SU-DHL-6 (cell line): ENCODE results near the gene TMEM120A.

Experiments used
- H2AFZ ChIP-seq: fragments of 200-600 bp; sonication (generic); 2 replicates; pipeline ENCODE4 v1.6.1; 2014; ENCODE audit warnings: low read depth, mild to moderate bottlenecking, moderate library complexity, mixed read lengths, antibody characterized with exemption, low read length; ENCODE audit not compliant: severe bottlenecking
- H3F3A ChIP-seq: fragments of 200-600 bp; shearing (Covaris generic); 2 replicates; pipeline ENCODE4 v1.6.0; 2016; ENCODE audit warnings: antibody characterized with exemption, mild to moderate bottlenecking; ENCODE audit not compliant: insufficient read depth
- H3K27ac ChIP-seq: fragments of 200-600 bp; sonication (generic); 2 replicates; pipeline ENCODE4 v1.5.1; 2016; ENCODE audit warnings: low read depth, mild to moderate bottlenecking, low read length, moderate library complexity, mixed read lengths
- H3K27me3 ChIP-seq: fragments of 200-600 bp; sonication (generic), shearing (Covaris generic); 2 replicates; pipeline ENCODE4 v1.6.0; 2014; ENCODE audit warnings: mild to moderate bottlenecking, low read length
- H3K36me3 ChIP-seq: fragments of 200-600 bp; sonication (generic); 2 replicates; pipeline ENCODE4 v1.6.1; 2014; ENCODE audit warnings: mild to moderate bottlenecking, low read length, mixed read lengths
- H3K4me2 ChIP-seq: fragments of 300-600, 200-600 bp; shearing (Covaris generic), sonication (generic); 2 replicates; pipeline ENCODE4 v1.6.0; 2014; ENCODE audit warnings: low read length, low read depth, mild to moderate bottlenecking; ENCODE audit not compliant: poor library complexity, severe bottlenecking
- H3K4me3 ChIP-seq: fragments of 200-600 bp; sonication (generic); 2 replicates; pipeline ENCODE4 v1.5.1; 2014; ENCODE audit warnings: antibody characterized with exemption, low read length, mild to moderate bottlenecking, mixed read lengths; ENCODE audit not compliant: insufficient read depth, poor library complexity, severe bottlenecking
- H3K79me2 ChIP-seq: fragments of 200-600 bp; sonication (generic); 2 replicates; pipeline ENCODE4 v1.6.1; 2014; ENCODE audit warnings: mild to moderate bottlenecking, low read length, moderate library complexity; ENCODE audit not compliant: insufficient read depth
- H3K9ac ChIP-seq: fragments of 200-600 bp; sonication (generic); 2 replicates; pipeline ENCODE4 v1.7.0; 2014; ENCODE audit warnings: mild to moderate bottlenecking, low read length
- H3K9me2 ChIP-seq: fragments of 200-600 bp; sonication (generic); replicated peaks from 2 replicates; pipeline ENCODE4 v1.6.1; 2014; ENCODE audit warnings: low read length; ENCODE audit not compliant: insufficient read depth
- H3K9me3 ChIP-seq: fragments of 200-600 bp; sonication (generic); 2 replicates; pipeline ENCODE4 v1.6.1; 2014; ENCODE audit warnings: low read length, mixed read lengths; ENCODE audit not compliant: insufficient read depth
- H4K20me1 ChIP-seq: fragments of 200-600 bp; sonication (generic); 2 replicates; pipeline ENCODE4 v1.6.1; 2014; ENCODE audit warnings: low read depth, mild to moderate bottlenecking, antibody characterized with exemption, low read length, moderate library complexity, mixed read lengths
- CTCF ChIP-seq: fragments of 200-600 bp; sonication (generic); IDR thresholded peaks from one replicate; pipeline ENCODE4 v1.5.1; 2017; ENCODE audit warnings: antibody characterized with exemption, mild to moderate bottlenecking, low read length, moderate library complexity; ENCODE audit not compliant: insufficient read depth, poor library complexity, severe bottlenecking
- EZH2phosphoT487 ChIP-seq: fragments of 200-600 bp; sonication (generic), shearing (Covaris generic); conservative IDR thresholded peaks from 2 replicates; pipeline ENCODE4 v1.6.1; 2018; ENCODE audit warnings: mild to moderate bottlenecking, antibody characterized with exemption, low read length, moderate library complexity, mixed read lengths

The TMEM120A gene

GRCh38 chr7:75971309-75971960 is 23.0 kb downstream of the TMEM120A start:
- TF ChIP-seq EZH2phosphoT487 = no peak
- no peak for TF ChIP-seq CTCF
- Histone ChIP-seq H3K27me3 (no peaks in the 10 kb centered on the region), H3K9me3 (no peaks in the 10 kb centered on the region), H2AFZ (no peak overlapping the region), H3K79me2 (no peaks in the 10 kb centered on the region), H3K9me2 (no peaks in the 10 kb centered on the region), H4K20me1 (no peaks in the 10 kb centered on the region), H3F3A (no peaks in the 10 kb centered on the region), H3K4me3 (no peak overlapping the region), H3K4me2 (no peak overlapping the region), H3K36me3 (no peaks in the 10 kb centered on the region), H3K9ac (no peak overlapping the region), H3K27ac (no peak overlapping the region)

GRCh38 chr7:75969704-75970498 is 24.5 kb downstream of the TMEM120A start:
- H3K27ac ChIP-seq = no peak overlapping the region
- H3K27me3 ChIP-seq = no peaks in the 10 kb centered on the region
- H3K79me2 ChIP-seq = no peaks in the 10 kb centered on the region
- no peaks in the 10 kb centered on the region for H3F3A ChIP-seq
- H3K9me3 ChIP-seq = no peaks in the 10 kb centered on the region
- no peaks in the 10 kb centered on the region for H3K36me3 ChIP-seq
- H3K9ac ChIP-seq = no peak overlapping the region
- TF ChIP-seq CTCF (no peak), EZH2phosphoT487 (no peak)
- no peaks in the 10 kb centered on the region for H3K9me2 ChIP-seq
- no peak overlapping the region for H3K4me2 ChIP-seq
- no peak overlapping the region for H2AFZ ChIP-seq
- H4K20me1 ChIP-seq = no peaks in the 10 kb centered on the region
- no peak overlapping the region for H3K4me3 ChIP-seq

- H3K9me2 ChIP-seq = no peaks in the 10 kb centered on the region
- no peaks in the 10 kb centered on the region for H3K79me2 ChIP-seq
- H3K9me3 ChIP-seq = no peaks in the 10 kb centered on the region
- H4K20me1 ChIP-seq = no peaks in the 10 kb centered on the region
- H3K4me2 ChIP-seq = no peak overlapping the region
- TF ChIP-seq CTCF (no peak), EZH2phosphoT487 (no peak)
- H3K9ac ChIP-seq = no peak overlapping the region
- no peak overlapping the region for H3K27ac ChIP-seq
- no peak overlapping the region for H2AFZ ChIP-seq
- H3K4me3 ChIP-seq = no peak overlapping the region
- H3K27me3 ChIP-seq = no peaks in the 10 kb centered on the region
- H3K36me3 ChIP-seq = no peaks in the 10 kb centered on the region
- no peaks in the 10 kb centered on the region for H3F3A ChIP-seq
Observed at GRCh38 chr7:75969182-75969581, 25.2 kb downstream of the TMEM120A start.
